Adrenal gland (tissue), 12 donors: ENCODE data around the gene TDRD3. TPM values are rescaled to one million over a fixed set of nuclear protein-coding genes. Genes with fewer than 3 reads are reported as not detected.

ENCODE experiments used
- DNase-seq, 7 donors: peaks; one replicate each; pipeline ENCODE4 v3.0.0-alpha.2; 2019 to 2020
- H3K27ac ChIP-seq, 5 donors: fragments of 200-600 bp; sonication (generic) in 4 of 5; 1 replicate in 3 of 5; 2 replicates in 2 of 5; pipeline versions ENCODE4 v1.5.1 to v1.8.0; 2016 to 2020; ENCODE audit warnings: mild to moderate bottlenecking in 1 of 5
- H3K27me3 ChIP-seq: fragments of 200-600 bp; 2 replicates; pipeline ENCODE4 v1.8.0; 2021
- H3K36me3 ChIP-seq, 2 donors: fragments of 200-600 bp; replicated peaks in 1 of 2; 1 replicate in 1 of 2; 2 replicates in 1 of 2; pipeline versions ENCODE4 v1.5.1 to v1.8.0; 2018 to 2022
- H3K4me1 ChIP-seq, 2 donors: fragments of 200-600 bp; replicated peaks in 1 of 2; 1 replicate in 1 of 2; 2 replicates in 1 of 2; pipeline versions ENCODE4 v1.5.1 to v1.8.0; 2018 to 2021
- H3K4me3 ChIP-seq, 4 donors: fragments of 200-600 bp; sonication (generic) in 3 of 4; one replicate each; pipeline ENCODE4 v1.5.1; 2016 to 2018
- H3K9me3 ChIP-seq, 3 donors: fragments of 200-600 bp; sonication (generic) in 1 of 3; replicated peaks in 1 of 3; 1 replicate in 2 of 3; 2 replicates in 1 of 3; pipeline versions ENCODE4 v1.5.1 to v1.8.0; 2016 to 2021
- POLR2A ChIP-seq, 2 donors: fragments of 450-650 bp; IDR thresholded peaks; one replicate each; pipeline ENCODE4 v1.6.1; 2017; ENCODE audit warnings: antibody characterized with exemption in 2 of 2, mild to moderate bottlenecking in 2 of 2, moderate library complexity in 1 of 2
- WGBS, 4 donors: extraction: QIAGEN DNeasy Blood & Tissue Kit in 2 of 4; methylation state at CpG; one replicate each; pipeline versions ENCODE4 v1.1.5 to v1.1.7; 2013 to 2017; 5-methylcytosine and 5-hydroxymethylcytosine counted together
- intact Hi-C, 2 donors: fragments of 100-400 bp; cut with DNase I; formaldehyde crosslinking; loops; one replicate each; pipeline versions ENCODE4 v1.14.1 to v1.15.0; 2022 to 2023
- polyA plus RNA-seq, 3 donors: library from polyadenylated mRNA; stranded (reverse); fragments of 200-250 nt in 2 of 3; fragments of 350-450 nt in 1 of 3; fragmentation: Illumina TruSeq in 1 of 3; extraction: RNeasy Lipid Tissue Mini Kit (QIAGEN cat#74804) in 1 of 3; gene quantifications; one replicate each; pipeline ENCODE4 v1.2.3, GENCODE V29; 2013 to 2014
- total RNA-seq, 9 donors: library from RNA; depleted of rRNA in 4 of 9; stranded (reverse); fragments of >200 nt in 4 of 9; fragments of 120-200 nt in 1 of 9; fragmentation: NEBNext Ultra II Directional in 1 of 9; extraction: Animal tissue kit (Norgen Biotek cat#: 25700) in 1 of 9; gene quantifications; one replicate each; pipeline versions ENCODE4 v1.1.0 to v1.2.4, GENCODE V29; 2013 to 2023
- TF ChIP-seq, protein P1 (sequence below), 6 experiments: fragments of 450-650 bp in 4 of 6; fragments of 200-600 bp in 2 of 6; sonication (generic) in 1 of 6; IDR thresholded peaks; 1 replicate in 5 of 6; 2 replicates in 1 of 6; pipeline versions ENCODE4 v1.5.1 to v1.8.0; 2016 to 2021; ENCODE audit warnings: antibody characterized with exemption in 6 of 6, mild to moderate bottlenecking in 2 of 6, moderate library complexity in 1 of 6
- donor health status: healthy with polysubstance abuse.
- donor health status: Bipolar disorder and iron deficiency.
- donor health status: DM: yes; HTN: yes; CAD: no.
- donor health status: DM: no; HTN: no; CAD: no.
- donor health status: DM: no; HTN: no; CAD: no.
- donor health status: DM: yes; HTN: yes; CAD: no.

TDRD3 gene
- total and polyA plus RNA-seq, 12 donors = 6.6 to 30.5 (median 21.6) TPM

DNA sequence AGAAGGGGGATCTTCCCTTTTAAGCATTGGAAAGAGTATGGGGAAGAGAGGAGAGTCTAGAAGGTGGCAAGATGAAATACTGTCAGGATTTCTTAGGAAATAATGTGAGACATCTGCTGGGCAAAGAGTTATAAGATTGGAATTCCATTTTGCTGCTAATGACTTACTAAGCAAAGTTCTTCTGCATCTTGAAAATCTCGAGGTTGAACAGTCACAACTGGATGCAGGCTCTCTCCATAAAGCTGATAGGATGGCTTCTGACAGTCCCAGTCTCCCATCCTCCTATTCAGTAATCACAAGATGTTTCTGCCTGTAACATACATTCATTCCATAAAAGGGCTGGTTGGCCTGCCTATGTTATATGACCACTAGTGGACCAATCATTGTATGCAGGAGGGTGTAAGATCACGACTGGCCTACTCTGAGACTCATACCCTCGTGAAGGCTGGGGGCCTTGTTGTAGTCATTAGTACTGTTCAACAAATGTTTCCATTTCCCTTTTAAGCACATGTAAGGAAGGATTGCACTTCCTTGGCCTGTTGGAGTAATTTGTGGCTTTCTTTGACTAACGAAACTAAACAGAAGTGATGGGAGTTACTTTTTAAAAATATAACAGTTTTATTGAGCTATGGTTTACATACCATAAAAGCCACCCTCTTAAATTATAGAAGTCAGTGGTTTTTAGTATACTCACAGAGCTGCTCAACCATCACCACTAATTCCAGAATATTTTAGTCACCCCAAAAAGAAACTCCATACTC lies 45.0 kb upstream of the TDRD3 start:
- intact Hi-C loops = no loop called here
- no peak overlapping the region for H3K27ac ChIP-seq

DNA sequence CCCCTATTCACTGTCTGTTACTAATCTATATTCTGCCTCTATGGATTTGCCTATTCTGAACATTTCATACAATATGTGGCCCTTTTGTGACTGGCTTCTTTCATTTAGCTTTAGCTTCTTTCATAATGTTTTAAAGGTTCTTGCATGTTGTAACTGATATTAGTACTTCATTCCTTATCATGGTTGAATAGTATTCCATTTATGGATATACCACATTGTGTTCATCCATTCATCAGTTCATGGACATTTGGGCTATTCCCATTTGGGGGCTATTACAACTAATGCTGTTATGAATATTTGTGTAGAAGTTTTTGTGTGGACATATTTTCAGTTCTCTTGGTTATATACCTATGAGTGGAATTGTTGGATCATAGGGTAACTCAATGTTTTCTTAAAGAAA lies 44.4 kb upstream of the TDRD3 start:
- H3K27me3 ChIP-seq = no peaks in the 10 kb centered on the region
- no peaks in the 10 kb centered on the region for H3K9me3 ChIP-seq
- H3K4me1 ChIP-seq = no peaks in the 10 kb centered on the region
- no peak for DNase-seq
- no peak for TF ChIP-seq POLR2A (IDR thresholded peaks at IDR 0.05)
- TF ChIP-seq, protein P1, sequence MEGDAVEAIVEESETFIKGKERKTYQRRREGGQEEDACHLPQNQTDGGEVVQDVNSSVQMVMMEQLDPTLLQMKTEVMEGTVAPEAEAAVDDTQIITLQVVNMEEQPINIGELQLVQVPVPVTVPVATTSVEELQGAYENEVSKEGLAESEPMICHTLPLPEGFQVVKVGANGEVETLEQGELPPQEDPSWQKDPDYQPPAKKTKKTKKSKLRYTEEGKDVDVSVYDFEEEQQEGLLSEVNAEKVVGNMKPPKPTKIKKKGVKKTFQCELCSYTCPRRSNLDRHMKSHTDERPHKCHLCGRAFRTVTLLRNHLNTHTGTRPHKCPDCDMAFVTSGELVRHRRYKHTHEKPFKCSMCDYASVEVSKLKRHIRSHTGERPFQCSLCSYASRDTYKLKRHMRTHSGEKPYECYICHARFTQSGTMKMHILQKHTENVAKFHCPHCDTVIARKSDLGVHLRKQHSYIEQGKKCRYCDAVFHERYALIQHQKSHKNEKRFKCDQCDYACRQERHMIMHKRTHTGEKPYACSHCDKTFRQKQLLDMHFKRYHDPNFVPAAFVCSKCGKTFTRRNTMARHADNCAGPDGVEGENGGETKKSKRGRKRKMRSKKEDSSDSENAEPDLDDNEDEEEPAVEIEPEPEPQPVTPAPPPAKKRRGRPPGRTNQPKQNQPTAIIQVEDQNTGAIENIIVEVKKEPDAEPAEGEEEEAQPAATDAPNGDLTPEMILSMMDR (IDR thresholded peaks at IDR 0.05) = no peak
- no peaks in the 10 kb centered on the region for H3K36me3 ChIP-seq
- intact Hi-C loops = no loop called here
- H3K27ac ChIP-seq = no peak overlapping the region
- no peak overlapping the region for H3K4me3 ChIP-seq

More for the DNA sequence above, 45.0 kb upstream of the TDRD3 start:
- Histone ChIP-seq H3K4me3 (no peak overlapping the region), H3K9me3 (no peaks in the 10 kb centered on the region), H3K36me3 (no peaks in the 10 kb centered on the region), H3K27me3 (no peaks in the 10 kb centered on the region), H3K4me1 (no peaks in the 10 kb centered on the region)
- WGBS, 4 donors = 53 to 69% (median 61%) methylated on average over 3 to 4 of the region's 4 CpGs
- TF ChIP-seq, protein P1 (IDR thresholded peaks at IDR 0.05) = no peak
- no peak for TF ChIP-seq POLR2A (IDR thresholded peaks at IDR 0.05)
- DNase-seq = no peak

DNA sequence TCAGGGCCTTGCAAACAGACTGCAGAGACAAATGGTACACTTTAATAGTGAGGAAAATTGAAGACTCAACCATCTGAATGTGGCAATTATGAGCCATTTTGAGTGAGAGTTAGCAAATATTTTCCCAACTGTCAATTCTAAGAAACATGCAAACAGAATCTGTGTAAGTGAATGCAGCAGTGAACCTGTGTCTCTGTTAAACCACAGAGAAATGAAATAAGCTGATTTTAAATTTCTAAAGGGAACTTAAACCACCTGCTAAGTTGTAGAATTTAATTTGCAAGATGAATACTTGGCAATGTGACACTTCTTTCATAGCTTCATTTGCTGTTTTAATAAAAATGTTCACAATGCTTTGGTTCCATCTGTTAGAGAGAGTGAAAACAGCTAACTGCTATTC lies 42.0 kb upstream of the TDRD3 start:
- intact Hi-C loops = no loop called here
- Histone ChIP-seq H3K4me3 (no peak overlapping the region), H3K27ac (no peak overlapping the region), H3K4me1 (no peaks in the 10 kb centered on the region), H3K36me3 (no peaks in the 10 kb centered on the region), H3K27me3 (no peaks in the 10 kb centered on the region), H3K9me3 (no peaks in the 10 kb centered on the region)
- DNase-seq = no peak
- no peak for TF ChIP-seq POLR2A (IDR thresholded peaks at IDR 0.05)
- TF ChIP-seq, protein P1 (IDR thresholded peaks at IDR 0.05) = no peak

DNA sequence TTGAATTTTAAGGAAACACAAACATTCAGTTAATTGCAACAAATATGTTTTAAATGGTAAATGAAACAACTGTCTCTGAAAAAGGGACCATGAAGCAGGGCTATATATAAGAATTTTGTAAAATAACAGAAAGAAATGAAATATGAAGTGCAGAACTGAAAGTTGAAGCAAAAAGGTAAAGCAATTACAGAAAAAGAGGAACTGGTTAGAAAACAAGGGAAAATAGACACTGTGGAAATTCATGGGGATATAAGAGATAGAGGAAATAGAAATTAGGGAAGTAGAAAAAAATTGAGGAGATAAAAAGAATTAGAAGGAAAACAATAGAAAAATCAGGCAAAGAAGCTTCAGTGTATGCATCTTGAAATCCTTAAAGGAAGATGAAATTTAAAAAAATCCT lies 40.0 kb upstream of the TDRD3 start:
- intact Hi-C loops = no loop called here
- Histone ChIP-seq H3K4me1 (no peaks in the 10 kb centered on the region), H3K27me3 (no peaks in the 10 kb centered on the region), H3K27ac (no peak overlapping the region), H3K9me3 (no peaks in the 10 kb centered on the region), H3K36me3 (no peaks in the 10 kb centered on the region), H3K4me3 (no peak overlapping the region)
- no peak for DNase-seq
- TF ChIP-seq POLR2A (IDR thresholded peaks at IDR 0.05) = no peak
- TF ChIP-seq, protein P1 (IDR thresholded peaks at IDR 0.05) = no peak
